Sciatic nerve (tissue), 2 donors: ENCODE results near the gene DDR2. TPM values are rescaled to one million over a fixed set of nuclear protein-coding genes. Genes with fewer than 3 reads are reported as not detected.
"Not testable (repeated sequence)": the region's sequence is repeated elsewhere in the genome, so short reads cannot be mapped to it uniquely, and the experiment has no call there.

Experiments
- ATAC-seq: fragments of 200-7000 bp; cut with Tn5 transposase; one replicate; pipeline ENCODE4 v1.9.1; 2020; ENCODE audit warnings: mild to moderate bottlenecking, moderate library complexity
- DNase-seq: peaks from one replicate; pipeline ENCODE4 v3.0.0-alpha.2; 2020; ENCODE audit warnings: low spot score
- intact Hi-C: fragments of 100-400 bp; cut with DNase I; formaldehyde crosslinking; loops from one replicate; pipeline ENCODE4 v1.14.2; 2022
- total RNA-seq: library from RNA; stranded (reverse); fragmentation: NEBNext Ultra II Directional; extraction: Animal tissue kit (Norgen Biotek cat#: 25700); gene quantifications from one replicate; pipeline ENCODE4 v1.2.1, GENCODE V29; 2021
- donor health status: DM: no; HTN: no; CAD: no.
- donor health status: DM: no; HTN: no; CAD: no.

The DDR2 gene
- total RNA-seq, 1 donor from 2014 or later = 132 TPM

DNA sequence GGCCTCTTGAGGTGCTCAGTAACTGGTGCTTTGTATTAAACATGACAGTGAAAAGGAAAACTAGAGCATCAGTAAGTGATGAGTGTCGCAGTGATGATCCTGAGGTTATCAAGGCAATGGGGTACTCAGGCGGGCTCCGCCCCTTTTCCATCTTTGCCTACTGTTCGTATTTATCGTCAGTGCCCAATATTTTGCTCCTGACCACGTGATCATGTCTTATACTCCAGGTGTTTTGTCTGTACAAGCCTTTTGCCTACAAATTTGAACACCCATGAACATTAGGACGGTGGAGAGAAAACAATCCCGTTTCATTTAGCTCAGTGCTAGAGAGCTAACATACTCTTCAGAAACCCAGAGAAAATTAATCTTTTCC is 158.7 kb downstream of the DDR2 start:
- DNase-seq, intact Hi-C loops: not testable (repeated sequence)
- peak; percentile 57 for ATAC-seq

GRCh38 chr1:162794284-162794683 is 162.0 kb downstream of the DDR2 start:
- intact Hi-C loops, ATAC-seq, DNase-seq: not testable (repeated sequence)

GRCh38 chr1:162796617-162797279 is 164.5 kb downstream of the DDR2 start:
- DNase-seq, intact Hi-C loops, ATAC-seq: not testable (repeated sequence)

DNA sequence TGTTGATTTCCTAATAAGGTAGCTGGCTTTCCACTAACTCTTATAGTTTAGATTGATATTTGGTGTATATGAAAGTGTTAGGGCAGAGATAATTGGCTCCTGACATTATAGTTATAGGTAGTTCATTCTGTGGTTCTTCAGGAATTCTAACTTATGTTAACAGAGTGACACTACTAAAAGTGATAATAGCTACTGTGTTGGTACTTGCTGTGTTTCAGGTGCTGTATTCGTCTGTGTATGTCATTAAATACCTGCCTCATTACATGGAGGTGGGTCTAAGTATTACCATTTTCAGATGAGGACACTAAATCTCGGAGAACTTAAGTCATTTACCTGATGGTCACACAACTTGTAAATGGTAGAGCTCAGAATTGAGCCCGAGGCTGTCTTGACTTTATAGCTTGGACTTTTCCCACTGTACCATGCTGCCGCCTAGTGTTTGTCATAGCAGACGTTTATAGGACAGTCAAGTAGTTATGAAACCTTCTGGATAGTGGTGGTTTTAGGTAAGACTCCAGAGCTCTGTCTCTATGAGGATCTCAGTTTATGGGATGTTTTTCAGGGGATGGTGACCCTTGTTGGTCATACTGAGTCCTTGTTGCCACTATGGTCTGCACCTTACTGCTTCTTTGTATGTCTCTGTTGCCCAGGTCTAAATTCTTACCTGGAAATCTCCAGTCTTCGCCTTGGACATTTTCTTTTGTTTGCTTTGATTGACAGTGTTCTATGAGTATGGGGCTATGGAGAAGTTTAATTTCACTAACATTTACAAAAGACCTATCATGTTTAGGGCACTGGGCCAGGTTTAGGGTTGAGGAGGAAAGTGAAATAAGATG is 167.9 kb downstream of the DDR2 start:
- ATAC-seq (peak; percentile 95), DNase-seq (peak; percentile 76)
- intact Hi-C loops = not testable (repeated sequence)

- ATAC-seq, DNase-seq, intact Hi-C loops: not testable (repeated sequence)
Observed at GRCh38 chr1:162807503-162807902, 175.2 kb downstream of the DDR2 start.

- DNase-seq, intact Hi-C loops, ATAC-seq: not testable (repeated sequence)
Observed at GRCh38 chr1:162812357-162812756, 180.1 kb downstream of the DDR2 start.

DNA sequence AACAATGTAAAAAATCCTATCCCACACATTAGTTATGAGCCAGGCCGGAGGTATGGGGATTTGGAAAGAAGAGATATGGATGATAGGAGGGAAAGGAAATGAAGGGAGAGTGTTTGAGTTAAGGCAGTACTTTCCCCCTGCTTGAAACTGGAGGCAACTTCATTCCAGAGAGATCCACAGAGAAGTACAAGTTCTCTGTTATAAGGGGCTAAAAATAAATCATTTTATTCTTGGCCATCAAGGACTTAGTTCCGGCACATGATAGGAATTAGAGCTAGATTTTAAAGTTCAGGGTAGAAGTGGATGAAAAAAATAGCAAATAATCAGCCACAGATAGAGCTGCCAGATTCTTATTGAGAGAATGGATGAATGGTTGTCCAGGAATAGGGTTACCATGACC is 185.9 kb downstream of the DDR2 start:
- intact Hi-C loops, ATAC-seq, DNase-seq: not testable (repeated sequence)

GRCh38 chr1:162818666-162819065 is 186.4 kb downstream of the DDR2 start:
- ATAC-seq, DNase-seq, intact Hi-C loops: not testable (repeated sequence)

DNA sequence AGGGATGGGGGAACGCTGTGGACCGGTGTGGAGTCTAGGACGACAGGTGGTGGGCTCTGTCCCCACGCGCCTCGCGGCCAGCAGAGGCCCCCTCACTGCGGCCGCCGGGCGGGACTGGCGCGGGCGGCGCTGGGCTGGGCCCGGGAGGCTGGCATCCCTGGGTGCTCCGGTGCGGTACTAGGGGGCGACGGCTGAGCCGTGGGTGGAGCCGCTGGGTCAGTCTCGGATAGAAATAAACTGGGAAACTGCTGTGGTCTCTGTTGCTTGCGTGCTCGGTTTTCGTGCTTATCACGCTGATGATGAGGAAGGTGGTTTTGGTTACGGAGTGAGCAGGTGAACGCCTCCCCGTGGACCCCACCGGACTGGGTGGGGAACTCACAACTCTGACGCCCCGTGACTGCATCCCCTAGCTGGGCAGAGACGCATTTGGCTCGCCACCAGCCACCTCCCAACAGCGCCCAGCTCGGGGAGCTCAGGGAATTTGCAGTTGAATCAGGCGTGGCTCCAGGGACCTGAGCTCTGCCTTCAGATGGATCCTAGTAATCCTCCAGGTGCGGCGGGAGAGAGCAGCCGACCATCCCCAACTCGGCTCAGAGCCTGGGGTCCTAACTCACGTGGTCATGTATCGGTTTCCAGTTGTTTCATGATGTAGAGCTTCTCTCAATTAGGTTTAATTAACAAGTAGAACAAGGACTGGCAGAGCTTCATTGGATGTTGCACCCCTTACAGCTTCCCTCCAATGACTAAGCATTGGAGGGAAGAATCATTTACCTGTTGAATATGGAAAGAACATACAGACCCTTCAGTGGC is 190.3 kb downstream of the DDR2 start:
- ATAC-seq = peak; percentile 62
- peak; percentile 58 for DNase-seq
- intact Hi-C loops = no loop called here

GRCh38 chr1:162823231-162823630 is 191.0 kb downstream of the DDR2 start:
- intact Hi-C loops = no loop called here
- DNase-seq = no peak
- ATAC-seq = no peak

DNA sequence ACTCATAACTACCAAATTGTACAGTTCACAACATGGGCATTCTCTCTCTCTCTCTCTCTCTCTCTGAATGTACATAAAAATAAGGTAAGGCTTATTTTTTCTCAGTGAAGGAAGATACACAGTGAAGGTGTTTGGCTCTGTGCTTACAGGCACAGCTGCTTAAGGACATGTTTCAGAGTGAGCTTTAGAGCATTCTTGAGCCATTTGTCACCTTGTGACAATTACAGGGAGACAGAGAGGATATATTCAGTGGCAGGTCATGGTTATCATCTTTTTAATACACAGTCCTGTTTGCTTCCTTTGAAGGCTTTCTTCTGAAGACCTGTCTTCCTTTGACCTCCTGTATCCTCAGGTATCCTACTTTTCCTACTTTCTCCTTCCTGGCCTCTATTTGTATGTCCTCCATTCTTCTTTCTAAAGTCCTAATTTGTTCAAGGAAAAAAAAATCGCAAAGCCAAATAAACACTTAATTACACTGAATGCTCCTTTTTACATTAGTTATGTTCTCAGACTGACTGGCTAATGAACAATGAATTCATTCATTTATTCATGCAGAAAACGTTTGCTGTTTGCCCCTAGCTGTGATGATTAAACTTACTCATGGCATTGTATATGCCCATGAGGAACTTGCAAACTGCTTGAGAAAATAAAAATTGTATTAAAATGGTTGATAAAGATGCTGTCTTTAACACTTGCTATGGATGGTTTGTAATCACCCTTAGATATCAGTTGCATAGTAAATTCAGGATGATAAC is 191.7 kb downstream of the DDR2 start:
- intact Hi-C loops = no loop called here
- no peak for DNase-seq
- no peak for ATAC-seq

GRCh38 chr1:162829268-162829667 is 197.0 kb downstream of the DDR2 start:
- intact Hi-C loops = no loop called here
- no peak for DNase-seq
- no peak for ATAC-seq

- intact Hi-C loops = no loop called here
- ATAC-seq (peak; percentile 73), DNase-seq (no peak)
Observed at GRCh38 chr1:162832470-162832869, 200.2 kb downstream of the DDR2 start.

DNA sequence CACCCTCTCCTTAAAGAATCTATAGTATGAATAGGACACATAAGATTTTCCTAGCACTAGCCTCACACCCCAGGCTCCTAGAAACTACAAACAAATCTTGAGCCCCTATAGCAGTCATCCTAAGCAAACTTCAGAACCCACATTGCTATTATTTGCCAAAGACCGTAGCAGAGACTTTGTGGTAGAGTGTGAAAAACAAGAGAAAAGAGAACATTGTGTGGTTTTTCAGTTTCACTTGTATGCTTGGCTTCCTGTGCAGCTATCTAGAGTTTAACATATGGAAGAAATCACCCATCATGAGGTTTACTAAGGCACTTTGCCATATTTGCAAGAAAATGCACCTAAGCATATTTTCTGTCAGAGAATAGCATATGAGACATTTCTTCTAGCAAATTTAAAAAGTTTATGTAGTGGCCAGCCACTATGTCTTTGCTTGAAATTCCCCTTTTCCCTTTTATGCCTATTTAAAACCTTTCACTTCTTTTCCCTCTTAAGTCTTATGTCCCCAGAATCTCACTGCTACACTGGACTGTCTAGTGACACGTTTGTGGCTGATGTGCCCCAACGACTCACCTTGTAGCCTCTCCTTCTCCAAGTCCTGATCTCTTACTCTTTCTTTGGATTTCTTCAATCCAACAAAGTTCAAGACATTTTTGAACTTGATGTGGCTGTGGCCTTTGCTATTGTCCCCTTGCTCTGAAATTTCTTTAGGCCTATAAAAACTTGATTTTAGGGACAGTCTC is 203.1 kb downstream of the DDR2 start:
- intact Hi-C loops = no loop called here
- no peak for ATAC-seq
- DNase-seq = no peak
